Bronchial epithelial cell (primary cell): ENCODE data around the gene EYA3. TPM values are rescaled to one million over a fixed set of nuclear protein-coding genes. Genes with fewer than 3 reads are reported as not detected.
A peak's percentile ranks its signal among the peaks of the same experiment; 100 is the strongest.

ENCODE experiments used
- DNase-seq: peaks from one replicate; pipeline ENCODE4 v3.0.0-alpha.2; 2010; ENCODE audit warnings: low read depth
- FAIRE-seq: peaks from 2 replicates; lab custom pipeline; 2011; peaks lifted over from hg19 to GRCh38; lab: Jason Lieb, UNC
- H3K27me3 ChIP-seq: 2 replicates; pipeline ENCODE4 v1.5.1; 2011; ENCODE audit warnings: low read length; ENCODE audit not compliant: control insufficient read depth, insufficient read depth
- H3K36me3 ChIP-seq: 2 replicates; pipeline ENCODE4 v1.5.1; 2011; ENCODE audit warnings: low read length; ENCODE audit not compliant: control insufficient read depth, insufficient read depth
- H3K4me3 ChIP-seq: 2 replicates; pipeline ENCODE4 v1.5.1; 2011; ENCODE audit warnings: mild to moderate bottlenecking, low read depth, low read length, control low read depth
- total RNA-seq: library from RNA; depleted of rRNA; stranded (reverse); fragments of >200 nt; gene quantifications from 2 replicates; pipeline ENCODE4 v1.2.1, GENCODE V29; 2014
- TF ChIP-seq, protein P1 (sequence below): IDR thresholded peaks from 2 replicates; pipeline ENCODE4 v1.5.1; 2011; ENCODE audit warnings: mild to moderate bottlenecking, moderate library complexity, low read length, control low read depth, inconsistent platforms; ENCODE audit not compliant: insufficient read depth, severe bottlenecking

The EYA3 gene
- total RNA-seq, 1 donor from 2014 or later, result 7.1 TPM

- H3K36me3 ChIP-seq, result no peaks in the 10 kb centered on the region
- DNase-seq (no peak), FAIRE-seq (no peak)
- no peak overlapping the region for H3K4me3 ChIP-seq
- H3K27me3 ChIP-seq, result no peaks in the 10 kb centered on the region
- TF ChIP-seq, protein P1, sequence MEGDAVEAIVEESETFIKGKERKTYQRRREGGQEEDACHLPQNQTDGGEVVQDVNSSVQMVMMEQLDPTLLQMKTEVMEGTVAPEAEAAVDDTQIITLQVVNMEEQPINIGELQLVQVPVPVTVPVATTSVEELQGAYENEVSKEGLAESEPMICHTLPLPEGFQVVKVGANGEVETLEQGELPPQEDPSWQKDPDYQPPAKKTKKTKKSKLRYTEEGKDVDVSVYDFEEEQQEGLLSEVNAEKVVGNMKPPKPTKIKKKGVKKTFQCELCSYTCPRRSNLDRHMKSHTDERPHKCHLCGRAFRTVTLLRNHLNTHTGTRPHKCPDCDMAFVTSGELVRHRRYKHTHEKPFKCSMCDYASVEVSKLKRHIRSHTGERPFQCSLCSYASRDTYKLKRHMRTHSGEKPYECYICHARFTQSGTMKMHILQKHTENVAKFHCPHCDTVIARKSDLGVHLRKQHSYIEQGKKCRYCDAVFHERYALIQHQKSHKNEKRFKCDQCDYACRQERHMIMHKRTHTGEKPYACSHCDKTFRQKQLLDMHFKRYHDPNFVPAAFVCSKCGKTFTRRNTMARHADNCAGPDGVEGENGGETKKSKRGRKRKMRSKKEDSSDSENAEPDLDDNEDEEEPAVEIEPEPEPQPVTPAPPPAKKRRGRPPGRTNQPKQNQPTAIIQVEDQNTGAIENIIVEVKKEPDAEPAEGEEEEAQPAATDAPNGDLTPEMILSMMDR, result no peak
Measured at GRCh38 chr1:28096210-28097099, 8.0 kb upstream of the EYA3 start.

GRCh38 chr1:28091043-28091781 is 2.8 kb upstream of the EYA3 start:
- TF ChIP-seq, protein P1, result peak; percentile 73
- Histone ChIP-seq H3K36me3 (no peaks in the 10 kb centered on the region), H3K27me3 (no peaks in the 10 kb centered on the region), H3K4me3 (no peak overlapping the region)
- DNase-seq (peak; percentile 68), FAIRE-seq (no peak)

GRCh38 chr1:28087614-28088167 is 719 bp downstream of the EYA3 start:
- peak overlapping the region; percentile 89 for H3K4me3 ChIP-seq
- no peak for FAIRE-seq
- TF ChIP-seq, protein P1, result peak; percentile 27
- no peaks in the 10 kb centered on the region for H3K27me3 ChIP-seq
- no peaks in the 10 kb centered on the region for H3K36me3 ChIP-seq
- DNase-seq, result peak; percentile 29

- DNase-seq (no peak), FAIRE-seq (no peak)
- Histone ChIP-seq H3K27me3 (no peaks in the 10 kb centered on the region), H3K36me3 (no peaks in the 10 kb centered on the region), H3K4me3 (no peak overlapping the region)
- TF ChIP-seq, protein P1, result no peak
Measured at GRCh38 chr1:28086651-28087050, 1.8 kb downstream of the EYA3 start.

GRCh38 chr1:28085129-28085528 is 3.3 kb downstream of the EYA3 start:
- Histone ChIP-seq H3K27me3 (no peaks in the 10 kb centered on the region), H3K36me3 (peaks cover under 1% of the 10 kb centered on the region), H3K4me3 (no peak overlapping the region)
- FAIRE-seq (no peak), DNase-seq (no peak)
- TF ChIP-seq, protein P1, result no peak
